HG03159 (cell line): ENCODE measurements around the gene ZMYM3.

ENCODE experiments used
- ATAC-seq: cut with Tn5 transposase; IDR thresholded peaks from one replicate; pipeline ENCODE4 v1.9.1; 2021; ENCODE audit warnings: mild to moderate bottlenecking, moderate library complexity; ENCODE audit not compliant: unreplicated experiment

ZMYM3 gene

DNA sequence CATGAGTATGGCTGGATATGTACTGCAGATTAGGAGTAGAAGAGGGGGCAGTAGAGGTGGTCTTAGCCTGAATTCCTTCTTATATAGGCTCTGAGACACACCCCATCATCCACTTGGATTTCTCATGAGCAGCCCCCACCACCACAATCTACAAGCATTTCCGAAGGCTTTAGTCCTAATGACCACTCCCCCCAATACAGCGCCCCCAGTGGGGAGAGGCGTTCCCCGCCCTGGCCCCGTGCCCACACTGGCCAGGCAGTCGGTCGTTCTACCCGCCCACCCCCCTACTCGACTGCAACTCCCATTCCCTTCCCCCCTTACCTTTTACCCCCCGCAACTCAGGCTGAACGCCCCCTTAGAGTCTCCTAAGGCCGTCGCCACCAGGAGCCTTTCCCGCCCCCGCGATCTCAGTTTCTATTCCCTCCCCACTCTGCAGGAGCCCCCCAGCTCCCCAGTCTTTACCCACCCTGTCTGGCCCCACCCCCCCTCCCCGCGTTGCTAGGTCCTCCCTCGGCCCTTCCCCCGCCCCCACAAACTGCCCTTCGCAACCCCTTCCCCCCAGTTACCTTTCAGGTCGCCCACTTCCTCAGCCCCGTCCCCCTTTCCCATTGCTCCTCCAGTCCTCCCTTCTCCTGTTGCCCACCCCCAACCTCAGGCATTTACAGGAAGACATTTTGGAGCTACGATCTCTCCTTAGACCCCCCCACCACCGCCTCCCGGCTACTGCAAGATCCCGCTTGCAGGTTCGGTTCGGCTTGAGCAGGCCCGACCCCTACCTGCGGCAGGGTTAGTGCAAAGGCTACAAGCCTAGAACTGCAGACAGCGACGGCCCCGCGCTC, 468 bp downstream of the ZMYM3 start:
- ATAC-seq, result no peak

GRCh38 chrX:71252221-71252620, 1.7 kb downstream of the ZMYM3 start:
- ATAC-seq, result no peak

- no peak for ATAC-seq
Observed at GRCh38 chrX:71251466-71251973, 2.4 kb downstream of the ZMYM3 start.

DNA sequence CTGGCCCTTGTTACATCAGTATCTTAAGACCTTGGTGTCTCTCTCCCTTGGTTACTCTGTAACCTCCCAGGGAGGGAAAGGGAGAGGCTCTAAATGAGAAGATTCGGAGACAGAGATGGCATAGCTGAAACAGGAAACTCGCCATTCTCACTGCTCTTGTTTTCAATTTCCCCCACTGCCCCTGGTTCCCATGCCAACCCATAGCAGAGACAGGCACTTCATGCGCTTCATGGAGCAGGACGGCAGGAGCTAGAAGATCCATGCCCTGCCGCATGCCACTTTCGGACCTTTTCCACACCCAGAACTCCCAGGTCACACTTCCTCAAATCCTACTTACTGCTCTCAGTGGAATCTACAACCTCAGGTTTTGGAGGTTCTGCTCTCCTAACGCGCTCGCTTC, 3.1 kb downstream of the ZMYM3 start:
- no peak for ATAC-seq

DNA sequence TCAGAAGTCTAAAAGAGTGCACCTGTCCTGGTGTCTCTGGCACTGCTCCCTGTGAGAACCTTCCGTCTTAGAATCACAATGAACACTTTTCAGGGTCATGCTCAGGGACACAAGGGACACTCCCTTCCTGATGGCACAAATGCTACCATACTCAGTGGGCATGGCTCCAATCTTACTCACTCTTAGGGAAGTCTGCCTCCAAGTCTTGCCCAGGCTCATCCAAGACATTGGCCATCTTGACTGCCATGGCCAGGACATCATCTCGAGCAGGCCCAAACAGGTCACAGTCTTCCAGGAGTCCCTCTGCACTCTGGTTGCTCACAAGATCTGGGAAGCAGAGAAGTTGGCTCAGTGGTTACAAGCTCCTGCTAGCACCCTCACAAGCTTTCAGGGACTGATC, 8.8 kb downstream of the ZMYM3 start:
- no peak for ATAC-seq

- ATAC-seq, result no peak
Observed at GRCh38 chrX:71244359-71245128, 9.4 kb downstream of the ZMYM3 start.

- no peak for ATAC-seq
Observed at GRCh38 chrX:71241301-71241700, 12.6 kb downstream of the ZMYM3 start.

- no peak for ATAC-seq
Observed at GRCh38 chrX:71239781-71240180, 14.2 kb downstream of the ZMYM3 start.

DNA sequence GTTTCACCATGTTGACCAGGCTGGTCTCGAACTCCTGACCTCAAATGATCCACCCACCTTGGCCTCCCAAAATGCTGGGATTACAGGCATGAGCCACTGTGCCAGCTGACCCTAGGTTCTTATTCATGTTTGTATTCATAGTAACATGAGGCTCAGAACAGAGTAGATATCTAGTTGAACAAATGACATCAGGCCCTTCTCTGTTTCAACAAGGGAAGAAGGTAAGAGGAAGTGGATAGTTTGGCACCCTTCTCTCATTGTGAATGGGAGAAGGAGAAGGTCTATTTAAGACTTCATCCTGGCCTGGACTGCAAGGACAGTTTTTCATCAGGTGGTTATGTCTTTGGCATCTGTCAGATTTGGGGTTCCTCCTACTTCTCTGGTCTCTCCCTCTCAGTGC, 17.1 kb downstream of the ZMYM3 start:
- no peak for ATAC-seq

GRCh38 chrX:71235482-71235881, 18.5 kb downstream of the ZMYM3 start:
- no peak for ATAC-seq

GRCh38 chrX:71228063-71228642, 25.8 kb downstream of the ZMYM3 start:
- ATAC-seq, result no peak

DNA sequence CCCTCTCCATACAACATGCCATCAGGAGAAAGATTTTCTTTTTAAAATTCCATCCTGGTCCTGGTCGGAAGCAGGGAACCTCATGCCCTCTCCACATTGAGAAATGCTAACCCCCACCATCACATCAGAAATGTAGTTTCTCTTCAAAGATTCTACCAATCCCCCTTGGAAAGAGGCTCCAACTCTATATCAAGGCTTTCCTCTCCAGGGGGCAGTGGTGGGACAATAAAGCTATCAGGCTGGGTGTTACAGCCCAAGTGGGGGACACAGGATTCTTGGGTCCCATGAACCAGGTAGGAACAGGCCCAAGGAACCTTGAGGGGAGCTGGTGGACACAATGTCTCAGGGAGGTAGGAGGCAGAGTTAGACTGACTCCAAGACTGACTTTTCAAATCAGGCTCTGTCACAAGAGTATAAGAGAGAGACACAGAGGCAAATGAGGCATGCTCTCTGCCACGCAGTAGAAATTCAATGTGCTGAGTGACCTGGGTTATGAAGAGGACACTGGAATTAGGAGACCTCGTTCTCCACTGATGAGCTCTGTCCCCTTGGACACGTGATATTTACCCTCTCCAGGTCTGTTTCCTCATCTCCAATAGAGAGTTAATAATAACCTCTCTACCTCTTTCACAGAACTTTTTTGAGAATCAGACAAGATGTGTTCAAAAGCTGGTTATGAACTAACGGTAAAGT, 26.4 kb downstream of the ZMYM3 start:
- ATAC-seq, result no peak

- no peak for ATAC-seq
Observed at GRCh38 chrX:71225676-71226075, 28.3 kb downstream of the ZMYM3 start.

DNA sequence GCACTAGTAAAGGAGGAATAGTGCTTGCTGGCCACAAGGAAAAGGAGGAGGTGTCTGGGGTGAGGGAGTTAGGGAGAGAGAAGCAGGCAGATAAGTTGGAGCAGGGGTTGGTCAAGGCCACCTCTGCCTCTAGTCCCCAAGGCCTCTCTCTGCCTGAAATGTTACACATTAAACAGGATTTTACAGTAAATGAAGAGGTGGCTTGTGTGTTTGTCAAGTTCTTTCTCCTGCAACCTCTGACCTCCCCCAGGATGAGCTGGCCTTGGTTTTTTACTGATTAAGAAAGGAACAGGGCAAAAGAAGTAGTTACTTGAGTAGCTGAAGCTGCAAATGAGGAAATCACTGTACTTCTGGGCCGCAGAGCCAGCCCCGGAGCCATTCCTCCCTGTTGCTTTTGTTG, 28.9 kb downstream of the ZMYM3 start:
- no peak for ATAC-seq

DNA sequence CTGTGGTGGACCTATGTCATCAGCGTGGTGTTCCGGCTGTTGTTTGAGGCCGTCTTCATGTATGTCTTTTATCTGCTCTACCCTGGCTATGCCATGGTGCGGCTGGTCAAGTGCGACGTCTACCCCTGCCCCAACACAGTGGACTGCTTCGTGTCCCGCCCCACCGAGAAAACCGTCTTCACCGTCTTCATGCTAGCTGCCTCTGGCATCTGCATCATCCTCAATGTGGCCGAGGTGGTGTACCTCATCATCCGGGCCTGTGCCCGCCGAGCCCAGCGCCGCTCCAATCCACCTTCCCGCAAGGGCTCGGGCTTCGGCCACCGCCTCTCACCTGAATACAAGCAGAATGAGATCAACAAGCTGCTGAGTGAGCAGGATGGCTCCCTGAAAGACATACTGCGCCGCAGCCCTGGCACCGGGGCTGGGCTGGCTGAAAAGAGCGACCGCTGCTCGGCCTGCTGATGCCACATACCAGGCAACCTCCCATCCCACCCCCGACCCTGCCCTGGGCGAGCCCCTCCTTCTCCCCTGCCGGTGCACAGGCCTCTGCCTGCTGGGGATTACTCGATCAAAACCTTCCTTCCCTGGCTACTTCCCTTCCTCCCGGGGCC, 29.7 kb downstream of the ZMYM3 start:
- no peak for ATAC-seq

DNA sequence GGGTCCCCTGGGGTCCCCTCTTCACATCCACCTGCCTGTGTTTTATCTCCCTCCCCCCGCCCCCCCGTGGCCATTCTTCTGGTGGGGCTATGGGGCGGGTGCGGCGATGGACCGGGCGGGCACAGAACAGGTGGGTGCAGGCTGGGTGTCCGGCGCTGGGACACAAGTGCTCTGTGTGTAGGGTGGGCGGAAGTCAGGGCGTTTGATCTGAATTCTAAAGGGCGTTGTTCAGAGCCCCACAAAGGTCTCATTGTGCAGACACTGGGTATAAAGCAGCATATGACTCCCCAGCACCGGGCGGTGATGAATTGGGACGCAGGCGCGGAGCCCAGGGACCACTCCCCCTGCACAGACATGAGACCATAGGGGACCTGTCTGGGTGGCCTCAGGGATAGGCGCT, 31.0 kb downstream of the ZMYM3 start, which contains the start of gene GJB1:
GJB1 (plus strand) TSS at position 296 of the 400 bp plus-strand sequence. CDS start 484 bp downstream, outside the sequence.
- no peak for ATAC-seq

DNA sequence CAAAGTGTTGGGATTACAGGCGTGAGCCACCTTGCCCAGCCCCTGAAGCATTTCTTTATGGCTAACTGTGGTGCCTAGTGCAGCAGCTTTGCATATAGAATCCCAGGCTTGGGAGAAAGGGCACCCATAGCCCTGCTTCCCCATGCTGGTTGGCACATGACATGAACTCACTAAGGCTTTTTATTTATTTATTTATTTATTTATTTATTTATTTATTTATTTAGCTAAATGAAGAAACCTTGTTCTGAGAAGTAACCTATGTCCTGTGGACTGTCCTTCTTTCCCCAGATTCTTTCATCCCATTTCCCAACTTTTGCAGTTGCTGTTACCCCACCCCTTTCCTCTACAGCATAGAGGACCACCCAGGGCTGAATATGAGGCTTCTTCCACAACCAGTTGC, 32.8 kb downstream of the ZMYM3 start:
- ATAC-seq, result no peak

DNA sequence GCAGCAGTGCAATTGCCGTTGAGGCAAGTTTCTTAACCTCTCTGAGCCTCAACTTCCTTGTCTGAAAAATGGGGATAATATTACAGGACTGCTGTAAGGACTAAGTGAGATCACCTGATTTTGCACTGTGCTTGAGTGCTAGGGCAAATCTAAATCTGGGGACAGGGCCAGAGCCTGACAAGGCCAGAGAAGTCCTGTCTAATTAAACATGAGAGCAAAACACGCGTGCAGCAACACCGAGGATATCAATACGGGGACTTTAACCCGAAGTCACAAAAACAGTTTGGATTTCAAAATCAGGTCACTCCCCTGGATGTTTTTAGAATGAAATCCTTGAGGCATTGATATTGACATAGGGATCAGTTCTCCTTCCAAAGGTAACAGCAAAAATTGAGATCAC, 36.6 kb downstream of the ZMYM3 start:
- no peak for ATAC-seq

- ATAC-seq, result no peak
Observed at GRCh38 chrX:71216485-71216884, 37.5 kb downstream of the ZMYM3 start.

- no peak for ATAC-seq
Observed at GRCh38 chrX:71215338-71215912, 38.5 kb downstream of the ZMYM3 start.
